Activated CD4-positive, alpha-beta T cell treated with anti-CD3 and anti-CD28 coated beads for 36 hours (primary cell): Measurements from ENCODE around the gene ADORA3. TPM values are rescaled to one million over a fixed set of nuclear protein-coding genes. Genes with fewer than 3 reads are reported as not detected.
"Not testable (repeated sequence)": the region's sequence is repeated elsewhere in the genome, so short reads cannot be mapped to it uniquely, and the experiment has no call there.

Experiments
- ATAC-seq: fragments of 200-7000 bp; cut with Tn5 transposase; one replicate; pipeline ENCODE4 v1.10.0; 2021; ENCODE audit warnings: mild to moderate bottlenecking, moderate library complexity
- CTCF ChIA-PET: fragments of 350-600 bp; sonication (Branson Sonifier 250); formaldehyde crosslinking; loops from one replicate; lab custom pipeline; 2021; ENCODE audit warnings: antibody characterized with exemption; lab: Charles Lee
- POLR2A ChIA-PET: fragments of 350-600 bp; sonication (Branson Sonifier 250); formaldehyde crosslinking; loops from one replicate; lab custom pipeline; 2021; ENCODE audit warnings: antibody characterized with exemption, inconsistent platforms; lab: Charles Lee
- DNase-seq: peaks from one replicate; pipeline ENCODE4 v3.0.0-alpha.2; 2020
- H3K27ac Mint-ChIP-seq: one replicate; pipeline ENCODE4 v1.8.0; 2021; ENCODE audit warnings: mixed read lengths
- H3K27me3 Mint-ChIP-seq: one replicate; pipeline ENCODE4 v1.8.0; 2021; ENCODE audit warnings: mixed read lengths
- H3K36me3 Mint-ChIP-seq: one replicate; pipeline ENCODE4 v1.8.0; 2021; ENCODE audit warnings: low read depth, mixed read lengths
- H3K4me1 Mint-ChIP-seq: one replicate; pipeline ENCODE4 v1.8.0; 2021; ENCODE audit warnings: mixed read lengths
- H3K4me3 Mint-ChIP-seq: one replicate; pipeline ENCODE4 v1.8.0; 2021; ENCODE audit warnings: mild to moderate bottlenecking, moderate library complexity, mixed read lengths
- H3K9me3 Mint-ChIP-seq: one replicate; pipeline ENCODE4 v1.8.0; 2021; ENCODE audit warnings: low read depth, mixed read lengths
- intact Hi-C, 2 experiments: fragments of 100-400 bp; cut with DNase I in 1 of 2; cut with micrococcal nuclease in 1 of 2; formaldehyde crosslinking; loops; one replicate each; pipeline versions ENCODE4 v1.14.2 to v1.15.1; 2022 to 2024; cut with DNase I, micrococcal nuclease
- total RNA-seq, 2 experiments: library from RNA; stranded (reverse); gene quantifications; one replicate each; pipeline ENCODE4 v1.2.3, GENCODE V29; 2021

ADORA3 gene
- total RNA-seq, result under 1 TPM in 1 of 2 experiments, not detected in 1; 0.16 TPM

GRCh38 chr1:111503585-111504060 lies at the start of gene ADORA3, which contains the start of gene TMIGD3:
Gene ADORA3, minus strand, starts transcription at chr1:111503633. Its CDS starts 279 bp downstream, at chr1:111503354.
Gene TMIGD3, minus strand, starts transcription at chr1:111503633. Its CDS starts 279 bp downstream, at chr1:111503354.
- H3K27ac Mint-ChIP-seq, result no peak within 1 kb of the TSS
- DNase-seq (no peak), ATAC-seq (no peak)
- H3K9me3 Mint-ChIP-seq, result no peaks in the 10 kb centered on the region
- ChIA-PET CTCF (interaction anchor here (0.6 to 1.6 kb wide), 6 partner anchors 8 to 266 kb away, joined by 3 to 4 read pairs (median 3); no protein-coding TSS in a partner anchor), POLR2A (interaction anchor here (0.7 kb wide), 1 partner anchor 14 kb away, joined by 3 read pairs; no protein-coding TSS in a partner anchor)
- intact Hi-C loops, result no loop called here
- H3K4me3 Mint-ChIP-seq, result no peak within 1 kb of the TSS
- H3K4me1 Mint-ChIP-seq, result peaks cover 58% of the 10 kb centered on the region
- no peaks in the 10 kb centered on the region for H3K36me3 Mint-ChIP-seq
- H3K27me3 Mint-ChIP-seq, result no peaks in the 10 kb centered on the region

GRCh38 chr1:111553196-111553595 lies 49.8 kb upstream of the ADORA3 start:
- H3K4me3 Mint-ChIP-seq, result no peak overlapping the region

GRCh38 chr1:111552587-111552986 lies 49.2 kb upstream of the ADORA3 start:
- Mint-ChIP-seq H3K27ac (no peak overlapping the region), H3K27me3 (no peaks in the 10 kb centered on the region), H3K4me1 (no peaks in the 10 kb centered on the region), H3K4me3 (no peak overlapping the region), H3K36me3 (no peaks in the 10 kb centered on the region), H3K9me3 (no peaks in the 10 kb centered on the region)
- ChIA-PET CTCF (interaction anchor here (0.7 to 1.8 kb wide), 2 partner anchors 28 to 94 kb away, joined by 3 to 4 read pairs; no protein-coding TSS in a partner anchor), POLR2A (no interaction called here)
- intact Hi-C loops, result no loop called here
- no peak for ATAC-seq
- no peak for DNase-seq

More at GRCh38 chr1:111553196-111553595, 49.8 kb upstream of the ADORA3 start:
- Mint-ChIP-seq H3K9me3 (no peaks in the 10 kb centered on the region), H3K4me1 (no peaks in the 10 kb centered on the region), H3K27me3 (no peaks in the 10 kb centered on the region), H3K27ac (no peak overlapping the region), H3K36me3 (no peaks in the 10 kb centered on the region)
- POLR2A ChIA-PET, result no interaction called here
- DNase-seq (no peak), ATAC-seq (no peak)
- CTCF ChIA-PET, result interaction anchor here (0.7 to 1.8 kb wide), 3 partner anchors 29 to 93 kb away, joined by 3 to 4 read pairs (median 3); no protein-coding TSS in a partner anchor
- intact Hi-C loops, result no loop called here

GRCh38 chr1:111551623-111552411 lies 48.4 kb upstream of the ADORA3 start:
- no peak overlapping the region for H3K4me3 Mint-ChIP-seq

GRCh38 chr1:111547786-111548185 lies 44.4 kb upstream of the ADORA3 start:
- H3K27me3 Mint-ChIP-seq, H3K36me3 Mint-ChIP-seq, DNase-seq, H3K4me1 Mint-ChIP-seq, ATAC-seq, H3K27ac Mint-ChIP-seq, H3K4me3 Mint-ChIP-seq, intact Hi-C loops, POLR2A ChIA-PET, CTCF ChIA-PET, H3K9me3 Mint-ChIP-seq: not testable (repeated sequence)

More at GRCh38 chr1:111551623-111552411, 48.4 kb upstream of the ADORA3 start:
- Mint-ChIP-seq H3K36me3 (no peaks in the 10 kb centered on the region), H3K27ac (no peak overlapping the region), H3K9me3 (no peaks in the 10 kb centered on the region), H3K27me3 (no peaks in the 10 kb centered on the region), H3K4me1 (no peaks in the 10 kb centered on the region)
- DNase-seq (no peak), ATAC-seq (no peak)
- ChIA-PET CTCF (interaction anchor here (1.1 to 1.8 kb wide), 3 partner anchors 12 to 35 kb away, joined by 3 to 4 read pairs (median 3); no protein-coding TSS in a partner anchor), POLR2A (no interaction called here)
- intact Hi-C loops, result no loop called here

- Mint-ChIP-seq H3K36me3 (no peaks in the 10 kb centered on the region), H3K4me3 (no peak overlapping the region), H3K4me1 (peaks cover 8% of the 10 kb centered on the region), H3K9me3 (peaks cover 4% of the 10 kb centered on the region), H3K27ac (no peak overlapping the region), H3K27me3 (no peaks in the 10 kb centered on the region)
- POLR2A ChIA-PET, result no interaction called here
- ATAC-seq, result no peak
- intact Hi-C loops, result no loop called here
- DNase-seq, result no peak
- CTCF ChIA-PET, result interaction anchor here (1.8 kb wide), 1 partner anchor 34 kb away, joined by 10 read pairs; no protein-coding TSS in a partner anchor
These were observed 38.8 kb upstream of the ADORA3 start for GRCh38 chr1:111542187-111542586.

GRCh38 chr1:111541721-111542120 lies 38.3 kb upstream of the ADORA3 start:
- Mint-ChIP-seq H3K4me3 (no peak overlapping the region), H3K27ac (no peak overlapping the region), H3K9me3 (peaks cover 4% of the 10 kb centered on the region), H3K36me3 (no peaks in the 10 kb centered on the region), H3K27me3 (no peaks in the 10 kb centered on the region), H3K4me1 (peaks cover 8% of the 10 kb centered on the region)
- no peak for DNase-seq
- ChIA-PET CTCF (interaction anchor here (1.8 kb wide), 1 partner anchor 33 kb away, joined by 10 read pairs; no protein-coding TSS in a partner anchor), POLR2A (no interaction called here)
- intact Hi-C loops, result no loop called here
- ATAC-seq, result no peak

- Mint-ChIP-seq H3K27me3 (no peaks in the 10 kb centered on the region), H3K4me1 (peaks cover 8% of the 10 kb centered on the region), H3K36me3 (no peaks in the 10 kb centered on the region), H3K27ac (no peak overlapping the region), H3K4me3 (no peak overlapping the region), H3K9me3 (peaks cover 4% of the 10 kb centered on the region)
- ChIA-PET POLR2A (no interaction called here), CTCF (interaction anchor here (0.6 to 1.8 kb wide), 3 partner anchors 33 to 211 kb away, joined by 3 to 10 read pairs (median 4); no protein-coding TSS in a partner anchor)
- intact Hi-C loops, result no loop called here
- no peak for DNase-seq
- no peak for ATAC-seq
These were observed 37.5 kb upstream of the ADORA3 start for GRCh38 chr1:111540928-111541327.

- intact Hi-C loops, result no loop called here
- POLR2A ChIA-PET, result no interaction called here
- peak; percentile 84 for ATAC-seq
These were observed 35.1 kb upstream of the ADORA3 start for GRCh38 chr1:111538343-111539025.

GRCh38 chr1:111535256-111536191 lies 32.1 kb upstream of the ADORA3 start:
- Mint-ChIP-seq H3K4me1 (peaks cover 8% of the 10 kb centered on the region), H3K27me3 (no peaks in the 10 kb centered on the region), H3K36me3 (no peaks in the 10 kb centered on the region), H3K27ac (no peak overlapping the region), H3K4me3 (no peak overlapping the region), H3K9me3 (no peaks in the 10 kb centered on the region)
- ChIA-PET POLR2A (no interaction called here), CTCF (interaction anchor here (0.7 to 1.2 kb wide), 4 partner anchors 28 to 243 kb away, joined by 3 to 4 read pairs (median 4); no protein-coding TSS in a partner anchor)
- ATAC-seq, result no peak
- DNase-seq, result no peak
- intact Hi-C loops, result no loop called here

More at GRCh38 chr1:111538343-111539025, 35.1 kb upstream of the ADORA3 start:
- H3K4me1 Mint-ChIP-seq, result peaks cover 8% of the 10 kb centered on the region
- H3K4me3 Mint-ChIP-seq, result no peak overlapping the region
- DNase-seq, result peak; percentile 47
- no peaks in the 10 kb centered on the region for H3K9me3 Mint-ChIP-seq
- no peaks in the 10 kb centered on the region for H3K36me3 Mint-ChIP-seq
- no peak overlapping the region for H3K27ac Mint-ChIP-seq
- CTCF ChIA-PET, result no interaction called here
- no peaks in the 10 kb centered on the region for H3K27me3 Mint-ChIP-seq
